Kidney (tissue), 14 donors: ENCODE measurements around the gene HCFC2. TPM values are rescaled to one million over a fixed set of nuclear protein-coding genes. Genes with fewer than 3 reads are reported as not detected.

Experiments
- DNase-seq, 5 donors: peaks; one replicate each; pipeline ENCODE4 v3.0.0-alpha.2; 2013 to 2020
- FAIRE-seq: peaks from 2 replicates; lab custom pipeline; 2012; peaks lifted over from hg19 to GRCh38; lab: Jason Lieb, UNC
- H3K27ac ChIP-seq, 2 donors: one replicate each; pipeline ENCODE4 v1.7.0; 2013; ENCODE audit warnings: low read depth in 2 of 2, low read length in 2 of 2, inconsistent platforms in 1 of 2
- H3K27me3 ChIP-seq: one replicate; pipeline ENCODE4 v1.7.1; 2013; ENCODE audit warnings: low read length, inconsistent platforms; ENCODE audit not compliant: control insufficient read depth, insufficient read depth
- H3K36me3 ChIP-seq, 3 donors: one replicate each; pipeline versions ENCODE4 v1.7.0 to v1.7.1; 2013; ENCODE audit warnings: low read length in 3 of 3, control low read depth in 1 of 3, inconsistent platforms in 1 of 3; ENCODE audit not compliant: insufficient read depth in 3 of 3, control insufficient read depth in 2 of 3
- H3K4me1 ChIP-seq, 3 donors: one replicate each; pipeline versions ENCODE4 v1.7.0 to v1.7.1; 2013; ENCODE audit warnings: low read length in 3 of 3, inconsistent platforms in 1 of 3, low read depth in 1 of 3; ENCODE audit not compliant: control insufficient read depth in 2 of 3, insufficient read depth in 2 of 3
- H3K4me3 ChIP-seq, 3 donors: one replicate each; pipeline versions ENCODE4 v1.7.0 to v1.8.1; 2013; ENCODE audit warnings: low read length in 3 of 3, control low read depth in 1 of 3, inconsistent platforms in 1 of 3
- H3K9ac ChIP-seq, 3 donors: one replicate each; pipeline versions ENCODE4 v1.7.0 to v1.7.1; 2013; ENCODE audit warnings: low read length in 3 of 3, control low read depth in 1 of 3, inconsistent platforms in 1 of 3
- H3K9me3 ChIP-seq, 3 donors: one replicate each; pipeline versions ENCODE4 v1.7.0 to v1.7.1; 2013; ENCODE audit warnings: low read length in 3 of 3, control low read depth in 1 of 3, inconsistent platforms in 1 of 3; ENCODE audit not compliant: control insufficient read depth in 2 of 3, insufficient read depth in 1 of 3
- intact Hi-C: fragments of 100-400 bp; cut with DNase I; formaldehyde crosslinking; loops from one replicate; pipeline ENCODE4 v1.11.1; 2022
- polyA plus RNA-seq: library from polyadenylated mRNA; stranded (reverse); fragments of 350-450 nt; fragmentation: Illumina TruSeq; extraction: RNeasy Lipid Tissue Mini Kit (QIAGEN cat#74804); gene quantifications from one replicate; pipeline ENCODE4 v1.2.3, GENCODE V29; 2014; ENCODE audit warnings: low read depth, low replicate concordance; ENCODE audit not compliant: insufficient read depth
- total RNA-seq: library from RNA; stranded (reverse); fragmentation: NEBNext Ultra II Directional; extraction: Animal tissue kit (Norgen Biotek cat#: 25700); gene quantifications from one replicate; pipeline ENCODE4 v1.2.1, GENCODE V29; 2021
- TF ChIP-seq, protein P1 (sequence below): IDR thresholded peaks from 3 replicates; pipeline ENCODE4 v1.5.1; 2012; ENCODE audit warnings: mild to moderate bottlenecking, moderate library complexity, borderline replicate concordance; ENCODE audit not compliant: insufficient read depth; ENCODE audit errors: extremely low read depth
- donor health status: control.
- donor health status: control.
- donor health status: control.
- donor health status: control.
- donor health status: control.
- donor health status: DM: yes; HTN: yes; CAD: no.
- donor health status: Normal renal cell carcinoma (clear cell type).

HCFC2 gene
- total and polyA plus RNA-seq, 2 donors from 2014 or later: 6.0 to 18.1 TPM

GRCh38 chr12:104137001-104137901, 72.9 kb downstream of the HCFC2 start:
- Histone ChIP-seq H3K4me3 (peak overlapping the region; percentile 68 to 88 (median 77)), H3K9ac (peak overlapping the region; percentile 58 to 94 (median 86)), H3K27ac (peak overlapping the region; percentile 82 to 83), H3K27me3 (no peaks in the 10 kb centered on the region), H3K36me3 (peaks cover 0 to 4% (median 2%) of the 10 kb centered on the region in 3 donors), H3K4me1 (peaks cover 3 to 10% (median 7%) of the 10 kb centered on the region in 3 donors), H3K9me3 (no peaks in the 10 kb centered on the region)
- DNase-seq (peak; percentile 63 to 84 (median 74)), FAIRE-seq (no peak)
- intact Hi-C loops: no loop called here
- TF ChIP-seq, protein P1, sequence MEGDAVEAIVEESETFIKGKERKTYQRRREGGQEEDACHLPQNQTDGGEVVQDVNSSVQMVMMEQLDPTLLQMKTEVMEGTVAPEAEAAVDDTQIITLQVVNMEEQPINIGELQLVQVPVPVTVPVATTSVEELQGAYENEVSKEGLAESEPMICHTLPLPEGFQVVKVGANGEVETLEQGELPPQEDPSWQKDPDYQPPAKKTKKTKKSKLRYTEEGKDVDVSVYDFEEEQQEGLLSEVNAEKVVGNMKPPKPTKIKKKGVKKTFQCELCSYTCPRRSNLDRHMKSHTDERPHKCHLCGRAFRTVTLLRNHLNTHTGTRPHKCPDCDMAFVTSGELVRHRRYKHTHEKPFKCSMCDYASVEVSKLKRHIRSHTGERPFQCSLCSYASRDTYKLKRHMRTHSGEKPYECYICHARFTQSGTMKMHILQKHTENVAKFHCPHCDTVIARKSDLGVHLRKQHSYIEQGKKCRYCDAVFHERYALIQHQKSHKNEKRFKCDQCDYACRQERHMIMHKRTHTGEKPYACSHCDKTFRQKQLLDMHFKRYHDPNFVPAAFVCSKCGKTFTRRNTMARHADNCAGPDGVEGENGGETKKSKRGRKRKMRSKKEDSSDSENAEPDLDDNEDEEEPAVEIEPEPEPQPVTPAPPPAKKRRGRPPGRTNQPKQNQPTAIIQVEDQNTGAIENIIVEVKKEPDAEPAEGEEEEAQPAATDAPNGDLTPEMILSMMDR: no peak

- Histone ChIP-seq H3K36me3 (peaks cover 0 to under 1% (median 0%) of the 10 kb centered on the region in 3 donors), H3K4me3 (peak within 1 kb of the TSS; percentile 68 to 88 (median 77)), H3K27me3 (no peaks in the 10 kb centered on the region), H3K4me1 (peaks cover 3 to 8% (median 7%) of the 10 kb centered on the region in 3 donors), H3K9me3 (no peaks in the 10 kb centered on the region), H3K9ac (peak within 1 kb of the TSS; percentile 58 to 94 (median 86)), H3K27ac (peak within 1 kb of the TSS; percentile 82 to 83)
- DNase-seq (peak; percentile 97 to 99 (median 98)), FAIRE-seq (no peak)
- intact Hi-C loops: no loop called here
- TF ChIP-seq, protein P1: no peak
Measured at GRCh38 chr12:104137902-104138796, 73.8 kb downstream of the HCFC2 start, which contains the start of gene NFYB. Gene NFYB, minus strand, starts transcription at chr12:104138210. Its CDS starts 2,757 bp downstream, at chr12:104135453.

GRCh38 chr12:104138797-104139152, 74.4 kb downstream of the HCFC2 start:
- Histone ChIP-seq H3K27me3 (no peaks in the 10 kb centered on the region), H3K9ac (peak overlapping the region in 2 of 3 donors; percentile 0 to 53), H3K36me3 (no peaks in the 10 kb centered on the region), H3K4me1 (peaks cover 3 to 8% (median 7%) of the 10 kb centered on the region in 3 donors), H3K4me3 (peak overlapping the region in 2 of 3 donors; percentile 9 to 54), H3K27ac (peak overlapping the region in 1 of 2 donors; percentile 29), H3K9me3 (no peaks in the 10 kb centered on the region)
- peak in 4 of 5 donors; percentile 58 to 73 (median 70) for DNase-seq
- TF ChIP-seq, protein P1: no peak
- intact Hi-C loops: no loop called here
- FAIRE-seq: no peak
